ENCODE data around the gene ZFR.

DNA sequence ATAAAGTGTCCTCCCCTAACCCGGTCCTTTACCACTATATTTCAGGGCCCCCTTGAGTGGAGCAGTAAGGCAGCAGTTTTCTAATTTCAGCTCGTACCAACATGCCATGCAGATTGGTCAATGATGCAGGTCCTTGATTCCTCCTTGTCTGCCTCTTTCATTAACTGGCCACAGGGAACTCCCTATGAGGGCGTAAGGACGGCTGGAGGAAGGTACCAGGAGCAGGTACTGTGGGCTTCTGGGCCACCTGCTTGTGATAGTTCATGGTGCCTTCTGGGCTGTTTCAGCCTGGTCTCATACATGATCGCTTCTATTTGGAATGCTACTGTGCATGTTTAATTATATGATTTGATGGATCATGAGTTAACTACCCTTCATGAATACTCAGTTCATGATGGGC is 9.4 kb upstream of the ZFR start:
- TF ChIP-seq CTCF (IDR thresholded peaks at IDR 0.05) (no peak), POLR2A (IDR thresholded peaks at IDR 0.05) (no peak)

All from ovary (tissue), 3 donors.